Tibial nerve (tissue), 4 donors: ENCODE measurements around the gene GATA5.

Source experiments
- CTCF ChIP-seq, 5 experiments: fragments of 200-600 bp in 3 of 5; fragments of 450-650 bp in 2 of 5; sonication (generic) in 3 of 5; IDR thresholded peaks; one replicate each; pipeline ENCODE4 v1.5.1; 2016 to 2019; ENCODE audit warnings: antibody characterized with exemption in 5 of 5, mild to moderate bottlenecking in 3 of 5, moderate library complexity in 2 of 5
- EP300 ChIP-seq, 2 donors: sonication (generic); formaldehyde crosslinking; IDR thresholded peaks; one replicate each; pipeline ENCODE4 v1.6.1; 2017; ENCODE audit warnings: antibody characterized with exemption in 2 of 2, mild to moderate bottlenecking in 1 of 2
- POLR2A ChIP-seq, 2 donors: fragments of 450-650 bp; IDR thresholded peaks; one replicate each; pipeline ENCODE4 v1.6.1; 2017; ENCODE audit warnings: antibody characterized with exemption in 2 of 2, mild to moderate bottlenecking in 2 of 2, moderate library complexity in 2 of 2

- TF ChIP-seq POLR2A (IDR thresholded peaks at IDR 0.05) (no peak), EP300 (IDR thresholded peaks at IDR 0.05) (no peak), CTCF (IDR thresholded peaks at IDR 0.05) (no peak)
Measured at GRCh38 chr20:62464990-62465389, 10.8 kb downstream of the GATA5 start.
